Eye (tissue), 1 donor: ENCODE data around the gene RD3L.

Experiments used
- DNase-seq: peaks from one replicate; pipeline ENCODE4 v3.0.0-alpha.2; 2015

RD3L gene

GRCh38 chr14:103892247-103892646 lies 50.1 kb downstream of the RD3L start:
- no peak for DNase-seq

GRCh38 chr14:103891667-103892215 lies 50.6 kb downstream of the RD3L start:
- DNase-seq = no peak

GRCh38 chr14:103890821-103891666 lies 51.3 kb downstream of the RD3L start:
- no peak for DNase-seq
